GM12873 (cell line): ENCODE results near the gene CELA3A.
A peak's percentile ranks its signal among the peaks of the same experiment; 100 is the strongest.
"Not testable (repeated sequence)": the region's sequence is repeated elsewhere in the genome, so short reads cannot be mapped to it uniquely, and the experiment has no call there.

Experiments used
- TF ChIP-seq, protein P1 (sequence below): IDR thresholded peaks from 2 replicates; pipeline ENCODE4 v1.5.1; 2012; ENCODE audit warnings: low read depth, mild to moderate bottlenecking, moderate library complexity, low read length, control low read depth; ENCODE audit not compliant: insufficient read depth; ENCODE audit errors: missing control alignments

CELA3A gene

GRCh38 chr1:21963477-21964217, 37.8 kb upstream of the CELA3A start:
- TF ChIP-seq, protein P1, sequence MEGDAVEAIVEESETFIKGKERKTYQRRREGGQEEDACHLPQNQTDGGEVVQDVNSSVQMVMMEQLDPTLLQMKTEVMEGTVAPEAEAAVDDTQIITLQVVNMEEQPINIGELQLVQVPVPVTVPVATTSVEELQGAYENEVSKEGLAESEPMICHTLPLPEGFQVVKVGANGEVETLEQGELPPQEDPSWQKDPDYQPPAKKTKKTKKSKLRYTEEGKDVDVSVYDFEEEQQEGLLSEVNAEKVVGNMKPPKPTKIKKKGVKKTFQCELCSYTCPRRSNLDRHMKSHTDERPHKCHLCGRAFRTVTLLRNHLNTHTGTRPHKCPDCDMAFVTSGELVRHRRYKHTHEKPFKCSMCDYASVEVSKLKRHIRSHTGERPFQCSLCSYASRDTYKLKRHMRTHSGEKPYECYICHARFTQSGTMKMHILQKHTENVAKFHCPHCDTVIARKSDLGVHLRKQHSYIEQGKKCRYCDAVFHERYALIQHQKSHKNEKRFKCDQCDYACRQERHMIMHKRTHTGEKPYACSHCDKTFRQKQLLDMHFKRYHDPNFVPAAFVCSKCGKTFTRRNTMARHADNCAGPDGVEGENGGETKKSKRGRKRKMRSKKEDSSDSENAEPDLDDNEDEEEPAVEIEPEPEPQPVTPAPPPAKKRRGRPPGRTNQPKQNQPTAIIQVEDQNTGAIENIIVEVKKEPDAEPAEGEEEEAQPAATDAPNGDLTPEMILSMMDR: peak; percentile 92

DNA sequence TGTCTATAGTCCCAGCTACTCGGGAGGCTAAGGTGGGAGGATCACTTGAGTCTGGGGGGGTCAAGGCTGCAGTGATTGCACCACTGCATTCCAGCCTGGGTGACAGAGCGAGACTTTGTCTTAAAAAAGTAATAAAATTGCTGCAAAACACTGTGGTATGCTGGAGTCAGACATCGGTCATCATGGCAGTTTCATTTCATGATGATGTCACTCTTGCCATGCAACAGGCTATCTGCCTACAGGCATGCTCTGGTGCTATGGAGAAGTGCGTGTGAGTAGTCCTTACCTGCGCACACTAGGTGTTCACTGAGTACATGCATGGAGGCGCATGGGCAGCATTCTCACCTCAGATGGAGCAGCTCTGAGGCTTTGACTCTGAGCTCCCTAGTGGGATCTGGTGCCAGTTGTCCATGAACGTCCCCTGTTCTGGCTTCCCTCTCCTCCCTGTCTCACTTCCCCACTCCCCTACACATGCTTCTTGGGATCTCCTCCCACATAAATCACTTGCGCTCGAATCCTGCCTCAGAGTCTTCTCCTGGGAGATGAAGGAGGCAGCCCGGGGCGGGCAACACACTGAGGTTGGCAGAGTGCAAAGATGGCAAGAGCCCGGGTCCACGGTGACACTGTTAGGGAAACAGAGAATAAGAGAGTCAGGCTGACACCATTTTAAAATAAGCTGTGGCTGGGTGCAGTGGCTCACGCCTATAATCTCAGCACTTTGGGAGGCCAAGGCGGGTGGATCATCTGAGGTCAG, 35.0 kb upstream of the CELA3A start:
- TF ChIP-seq, protein P1: no peak

GRCh38 chr1:21976703-21977239, 24.7 kb upstream of the CELA3A start, which contains the start of gene CELA3B:
Gene CELA3B, plus strand, starts transcription at chr1:21977022. Its CDS starts 18 bp downstream, at chr1:21977040.
- TF ChIP-seq, protein P1: not testable (repeated sequence)

GRCh38 chr1:21980515-21981220, 20.8 kb upstream of the CELA3A start:
- TF ChIP-seq, protein P1: peak; percentile 25

DNA sequence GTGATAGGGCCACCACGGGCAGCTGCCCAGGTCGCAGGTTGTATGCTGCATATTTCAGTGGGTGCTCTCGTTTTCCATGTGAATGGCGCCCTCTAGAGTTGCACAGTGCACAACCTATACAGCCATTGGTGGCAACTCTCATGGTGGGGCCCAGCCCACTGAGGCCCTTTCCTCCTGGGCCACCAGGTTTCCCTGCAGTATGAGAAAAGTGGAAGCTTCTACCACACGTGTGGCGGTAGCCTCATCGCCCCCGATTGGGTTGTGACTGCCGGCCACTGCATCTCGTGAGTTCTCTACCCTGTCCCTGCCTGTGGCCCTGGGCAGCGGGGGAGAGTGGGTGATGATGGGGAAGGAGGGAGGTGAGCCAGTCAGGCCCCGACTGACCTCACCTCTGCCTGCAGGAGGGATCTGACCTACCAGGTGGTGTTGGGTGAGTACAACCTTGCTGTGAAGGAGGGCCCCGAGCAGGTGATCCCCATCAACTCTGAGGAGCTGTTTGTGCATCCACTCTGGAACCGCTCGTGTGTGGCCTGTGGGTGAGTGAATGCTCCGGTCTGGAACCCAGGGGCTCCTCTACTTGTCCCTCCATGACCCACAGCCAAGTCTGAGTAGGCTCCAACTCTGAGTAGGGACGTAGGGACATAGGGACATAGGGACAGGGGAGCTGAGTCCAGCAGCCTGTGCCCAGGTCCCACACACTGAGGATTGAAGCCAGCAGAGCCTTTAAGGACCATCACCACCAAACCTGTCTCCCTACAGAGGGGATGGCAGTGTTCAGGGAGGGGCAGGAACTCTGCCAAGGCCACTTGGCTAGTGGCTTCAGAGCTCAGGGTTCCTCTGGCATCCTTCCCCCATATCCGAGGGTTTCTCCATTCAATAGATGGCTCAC, 4.0 kb downstream of the CELA3A start:
- TF ChIP-seq, protein P1: peak; percentile 41

GRCh38 chr1:22018583-22019559, 17.4 kb downstream of the CELA3A start:
- TF ChIP-seq, protein P1: peak; percentile 61
